B cell (primary cell): ENCODE measurements around the gene DNAH3. TPM values are rescaled to one million over a fixed set of nuclear protein-coding genes. Genes with fewer than 3 reads are reported as not detected.

Experiments used
- ATAC-seq: fragments of 200-7000 bp; cut with Tn5 transposase; one replicate; pipeline ENCODE4 v1.10.0; 2021; ENCODE audit warnings: low read depth, mild to moderate bottlenecking, moderate number of reproducible peaks, moderate library complexity
- CTCF ChIA-PET: fragments of 350-600 bp; sonication (Branson Sonifier 250); formaldehyde crosslinking; loops from one replicate; lab custom pipeline; 2021; ENCODE audit warnings: antibody characterized with exemption, inconsistent platforms; lab: Charles Lee
- POLR2A ChIA-PET: fragments of 350-600 bp; sonication (Branson Sonifier 250); formaldehyde crosslinking; loops from one replicate; lab custom pipeline; 2021; ENCODE audit warnings: antibody characterized with exemption; lab: Charles Lee
- DNase-seq: peaks from one replicate; pipeline ENCODE4 v3.0.0; 2013
- H2AFZ ChIP-seq: 2 replicates; pipeline ENCODE4 v1.6.1; 2012; ENCODE audit warnings: mild to moderate bottlenecking, low read depth, low read length; ENCODE audit not compliant: insufficient read depth, poor library complexity, severe bottlenecking
- H3K27ac ChIP-seq, 2 donors: 1 replicate in 1 of 2; 2 replicates in 1 of 2; pipeline ENCODE4 v1.5.1; 2012 to 2013; ENCODE audit warnings: low read length in 2 of 2, mild to moderate bottlenecking in 2 of 2, moderate library complexity in 1 of 2
- H3K27me3 ChIP-seq, 4 experiments: fragments of 200-600 bp in 1 of 4; sonication (generic) in 1 of 4; replicated peaks in 1 of 4; 1 replicate in 2 of 4; 2 replicates in 2 of 4; pipeline versions ENCODE4 v1.6.1 to v1.7.0; 2013 to 2016; ENCODE audit warnings: low read length in 3 of 4, mild to moderate bottlenecking in 2 of 4, mixed read lengths in 1 of 4, moderate library complexity in 1 of 4; ENCODE audit not compliant: insufficient read depth in 4 of 4, control insufficient read depth in 3 of 4; ENCODE audit errors: control extremely low read depth in 1 of 4
- H3K36me3 ChIP-seq, 2 experiments: replicated peaks in 1 of 2; 1 replicate in 1 of 2; 2 replicates in 1 of 2; pipeline versions ENCODE4 v1.6.1 to v1.7.1; 2013; ENCODE audit warnings: low read length in 1 of 2; ENCODE audit not compliant: insufficient read depth in 2 of 2, control insufficient read depth in 1 of 2; ENCODE audit errors: control extremely low read depth in 1 of 2, extremely low read depth in 1 of 2
- H3K4me1 ChIP-seq, 2 donors: fragments of 200-600 bp in 1 of 2; sonication (generic) in 1 of 2; 1 replicate in 1 of 2; 2 replicates in 1 of 2; pipeline versions ENCODE4 v1.5.1 to v1.6.1; 2013 to 2017; ENCODE audit warnings: low read length in 2 of 2; ENCODE audit not compliant: control insufficient read depth in 2 of 2, insufficient read depth in 2 of 2
- H3K4me2 ChIP-seq: replicated peaks from 2 replicates; pipeline ENCODE3; 2012; ENCODE audit warnings: mild to moderate bottlenecking, low read depth, low read length; ENCODE audit not compliant: poor library complexity, severe bottlenecking
- H3K4me3 ChIP-seq, 5 experiments: fragments of 200-600 bp in 1 of 5; sonication (generic) in 1 of 5; 1 replicate in 3 of 5; 2 replicates in 2 of 5; pipeline versions ENCODE4 v1.5.1 to v1.7.0; 2011 to 2016; ENCODE audit warnings: low read length in 4 of 5, mild to moderate bottlenecking in 4 of 5, low read depth in 2 of 5, control low read depth in 1 of 5, moderate library complexity in 1 of 5; ENCODE audit not compliant: insufficient read depth in 1 of 5; ENCODE audit errors: control extremely low read depth in 1 of 5, extremely low read depth in 1 of 5
- H3K79me2 ChIP-seq: fragments of 200-600 bp; sonication (generic); one replicate; pipeline ENCODE4 v1.6.0; 2016; ENCODE audit warnings: low read length; ENCODE audit not compliant: control insufficient read depth, insufficient read depth
- H3K9ac ChIP-seq: fragments of 200-600 bp; sonication (generic); 2 replicates; pipeline ENCODE4 v1.6.1; 2017; ENCODE audit warnings: mild to moderate bottlenecking, low read length, moderate library complexity
- H3K9me3 ChIP-seq, 3 donors: one replicate each; pipeline versions ENCODE4 v1.6.1 to v1.7.1; 2013; ENCODE audit warnings: low read length in 2 of 3; ENCODE audit not compliant: control insufficient read depth in 2 of 3, insufficient read depth in 1 of 3; ENCODE audit errors: control extremely low read depth in 1 of 3
- H4K20me1 ChIP-seq: 2 replicates; pipeline ENCODE4 v1.6.0; 2012; ENCODE audit warnings: mild to moderate bottlenecking, low read length; ENCODE audit not compliant: insufficient read depth, control insufficient read depth, poor library complexity, severe bottlenecking
- H3K27ac Mint-ChIP-seq: one replicate; pipeline ENCODE4 v1.8.0; 2021; ENCODE audit warnings: mixed read lengths
- H3K27me3 Mint-ChIP-seq: one replicate; pipeline ENCODE4 v1.8.0; 2021; ENCODE audit warnings: mixed read lengths
- H3K4me1 Mint-ChIP-seq: one replicate; pipeline ENCODE4 v1.8.0; 2021; ENCODE audit warnings: mixed read lengths
- H3K4me3 Mint-ChIP-seq: one replicate; pipeline ENCODE4 v1.8.0; 2021; ENCODE audit warnings: mixed read lengths
- H3K9me3 Mint-ChIP-seq: one replicate; pipeline ENCODE4 v1.8.0; 2022; ENCODE audit warnings: mixed read lengths; ENCODE audit not compliant: insufficient read depth
- EZH2 ChIP-seq: IDR thresholded peaks from 2 replicates; pipeline ENCODE4 v1.6.1; 2012; ENCODE audit warnings: borderline replicate concordance, low read depth, mild to moderate bottlenecking, moderate library complexity, low read length; ENCODE audit not compliant: insufficient read depth, poor library complexity, severe bottlenecking
- WGBS: methylation state at CpG from one replicate; pipeline ENCODE4 v1.1.5; 2013; ENCODE audit warnings: missing lambda C conversion rate; ENCODE audit not compliant: insufficient coverage; 5-methylcytosine and 5-hydroxymethylcytosine counted together
- intact Hi-C: fragments of 100-400 bp; cut with micrococcal nuclease; formaldehyde crosslinking; loops from one replicate; pipeline ENCODE4 v1.10.0; 2022
- polyA plus RNA-seq: library from polyadenylated mRNA; depleted of rRNA; stranded (reverse); fragments of >200 nt; gene quantifications from 2 replicates; pipeline ENCODE4 v1.2.3, GENCODE V29; 2012
- total RNA-seq, 2 donors: library from RNA; stranded (reverse); fragments of 120-200 nt in 1 of 2; gene quantifications; 1 replicate in 1 of 2; 2 replicates in 1 of 2; pipeline versions ENCODE4 v1.2.3 to v1.2.4, GENCODE V29; 2013 to 2022
- TF ChIP-seq, protein P1 (sequence below): fragments of 200-600 bp; IDR thresholded peaks from one replicate; pipeline ENCODE4 v1.8.0; 2022; ENCODE audit warnings: antibody characterized with exemption, mild to moderate bottlenecking

The DNAH3 gene
- total and polyA plus RNA-seq, 2 donors (not counting 1 experiment from before 2014, with no cell fraction given): not detected

DNA sequence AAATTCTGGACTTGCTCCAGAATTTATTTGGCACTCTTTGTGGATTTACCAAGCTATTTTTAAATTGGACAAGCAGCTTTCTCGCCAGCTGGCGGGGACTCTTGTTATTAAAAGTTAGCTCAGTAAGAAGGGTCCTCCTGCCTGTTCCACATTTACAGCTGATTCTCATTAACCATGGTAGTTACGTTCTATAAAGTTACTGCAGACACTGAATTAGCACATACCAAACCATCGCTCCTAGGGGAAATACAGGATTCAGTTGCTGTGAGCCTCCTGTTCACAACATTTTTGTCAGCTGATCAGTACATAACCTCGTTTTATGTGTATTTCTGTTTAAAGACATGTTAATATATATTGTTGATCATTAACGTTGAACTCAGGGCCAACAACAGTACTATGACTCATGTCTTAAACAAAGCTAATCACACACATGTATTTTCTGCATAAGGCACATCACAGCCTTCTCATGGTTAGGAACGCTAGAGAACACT is 12.1 kb upstream of the DNAH3 start:
- no peak overlapping the region for H3K4me3 ChIP-seq
- H4K20me1 ChIP-seq: no peaks in the 10 kb centered on the region
- no peaks in the 10 kb centered on the region for H3K27me3 Mint-ChIP-seq
- no peak for TF ChIP-seq EZH2
- TF ChIP-seq, protein P1, sequence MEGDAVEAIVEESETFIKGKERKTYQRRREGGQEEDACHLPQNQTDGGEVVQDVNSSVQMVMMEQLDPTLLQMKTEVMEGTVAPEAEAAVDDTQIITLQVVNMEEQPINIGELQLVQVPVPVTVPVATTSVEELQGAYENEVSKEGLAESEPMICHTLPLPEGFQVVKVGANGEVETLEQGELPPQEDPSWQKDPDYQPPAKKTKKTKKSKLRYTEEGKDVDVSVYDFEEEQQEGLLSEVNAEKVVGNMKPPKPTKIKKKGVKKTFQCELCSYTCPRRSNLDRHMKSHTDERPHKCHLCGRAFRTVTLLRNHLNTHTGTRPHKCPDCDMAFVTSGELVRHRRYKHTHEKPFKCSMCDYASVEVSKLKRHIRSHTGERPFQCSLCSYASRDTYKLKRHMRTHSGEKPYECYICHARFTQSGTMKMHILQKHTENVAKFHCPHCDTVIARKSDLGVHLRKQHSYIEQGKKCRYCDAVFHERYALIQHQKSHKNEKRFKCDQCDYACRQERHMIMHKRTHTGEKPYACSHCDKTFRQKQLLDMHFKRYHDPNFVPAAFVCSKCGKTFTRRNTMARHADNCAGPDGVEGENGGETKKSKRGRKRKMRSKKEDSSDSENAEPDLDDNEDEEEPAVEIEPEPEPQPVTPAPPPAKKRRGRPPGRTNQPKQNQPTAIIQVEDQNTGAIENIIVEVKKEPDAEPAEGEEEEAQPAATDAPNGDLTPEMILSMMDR: no peak
- H3K27ac ChIP-seq: no peak overlapping the region
- ChIA-PET CTCF (interaction anchor here (1.2 kb wide), 1 partner anchor 25 kb away, joined by 3 read pairs; no protein-coding TSS in a partner anchor), POLR2A (no interaction called here)
- peaks cover 23% of the 10 kb centered on the region for H3K79me2 ChIP-seq
- no peak for ATAC-seq
- H3K4me1 ChIP-seq: peaks cover 13 to 15% of the 10 kb centered on the region in 2 donors
- intact Hi-C loops: no loop called here
- H3K9me3 Mint-ChIP-seq: no peaks in the 10 kb centered on the region
- no peaks in the 10 kb centered on the region for H3K27me3 ChIP-seq
- no peak overlapping the region for H3K4me2 ChIP-seq
- H3K9me3 ChIP-seq: no peaks in the 10 kb centered on the region
- H3K36me3 ChIP-seq: peaks cover 0 to 29% of the 10 kb centered on the region in 2 experiments
- H3K4me1 Mint-ChIP-seq: peaks cover 21% of the 10 kb centered on the region
- DNase-seq: no peak
- 100% methylated on average over 2 of the region's 7 CpGs for WGBS
- no peak overlapping the region for H3K9ac ChIP-seq
- no peak overlapping the region for H3K27ac Mint-ChIP-seq
- no peak overlapping the region for H2AFZ ChIP-seq
- H3K4me3 Mint-ChIP-seq: no peak overlapping the region

DNA sequence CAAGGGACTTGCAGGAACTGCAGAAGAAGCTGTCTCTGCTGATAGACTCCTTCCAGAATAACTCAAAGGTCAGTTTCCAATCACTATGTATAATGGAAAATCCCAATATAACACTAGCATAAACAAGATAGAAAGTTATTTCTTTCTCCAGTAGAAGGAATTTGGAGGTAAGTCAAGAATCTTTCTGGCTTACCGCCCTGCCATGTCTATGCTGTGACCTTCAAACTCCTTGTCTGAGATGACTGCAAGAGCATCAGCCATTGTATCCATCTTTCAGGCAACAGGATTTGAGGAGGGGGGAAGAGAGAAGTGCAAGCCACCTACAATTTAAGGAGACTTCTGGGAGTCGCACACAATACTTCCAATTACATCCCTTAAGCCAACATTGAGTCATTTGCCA is 10.6 kb upstream of the DNAH3 start:
- peaks cover 0 to 21% of the 10 kb centered on the region in 2 experiments for H3K36me3 ChIP-seq
- CTCF ChIA-PET: interaction anchor here (1.8 kb wide), 1 partner anchor 27 kb away, joined by 4 read pairs; no protein-coding TSS in a partner anchor
- H3K9me3 ChIP-seq: no peaks in the 10 kb centered on the region
- POLR2A ChIA-PET: no interaction called here
- no peaks in the 10 kb centered on the region for H4K20me1 ChIP-seq
- no peak overlapping the region for H3K27ac ChIP-seq
- H3K79me2 ChIP-seq: peaks cover 23% of the 10 kb centered on the region
- no peak for TF ChIP-seq EZH2
- TF ChIP-seq, protein P1: no peak
- no peaks in the 10 kb centered on the region for H3K9me3 Mint-ChIP-seq
- H3K4me1 ChIP-seq: peaks cover 13 to 18% of the 10 kb centered on the region in 2 donors
- WGBS: 100% methylated on average over 1 of the region's 2 CpGs
- H3K9ac ChIP-seq: no peak overlapping the region
- peaks cover 22% of the 10 kb centered on the region for H3K4me1 Mint-ChIP-seq
- H3K4me3 Mint-ChIP-seq: no peak overlapping the region
- no peak overlapping the region for H3K4me2 ChIP-seq
- no peak for ATAC-seq
- no peaks in the 10 kb centered on the region for H3K27me3 Mint-ChIP-seq
- no peak overlapping the region for H2AFZ ChIP-seq
- no peak overlapping the region for H3K27ac Mint-ChIP-seq
- H3K4me3 ChIP-seq: no peak overlapping the region
- intact Hi-C loops: no loop called here
- H3K27me3 ChIP-seq: no peaks in the 10 kb centered on the region
- no peak for DNase-seq
